Neural progenitor cell (in vitro differentiated cells): ENCODE data around the gene PRSS16. TPM values are rescaled to one million over a fixed set of nuclear protein-coding genes. Genes with fewer than 3 reads are reported as not detected.

Source experiments
- DNase-seq: peaks from one replicate; pipeline ENCODE4 v3.0.0-alpha.2; 2016; ENCODE audit warnings: low spot score
- H2AFZ ChIP-seq: fragments of 200-600 bp; sonication (generic); replicated peaks from 2 replicates; pipeline ENCODE4 v1.6.1; 2016; ENCODE audit warnings: antibody characterized with exemption
- H3F3A ChIP-seq: fragments of 200-600 bp; sonication (generic); 2 replicates; pipeline ENCODE4 v1.6.1; 2016; ENCODE audit warnings: antibody characterized with exemption, low read depth
- H3K27ac ChIP-seq: fragments of 200-600 bp; sonication (generic); 2 replicates; pipeline ENCODE4 v1.5.1; 2016; ENCODE audit warnings: mild to moderate bottlenecking
- H3K27me3 ChIP-seq: fragments of 200-600 bp; sonication (generic); 2 replicates; pipeline ENCODE4 v1.6.1; 2016; ENCODE audit warnings: mild to moderate bottlenecking, moderate library complexity
- H3K36me3 ChIP-seq: fragments of 200-600 bp; sonication (generic); 2 replicates; pipeline ENCODE4 v1.5.1; 2016
- H3K4me1 ChIP-seq: fragments of 200-600 bp; sonication (generic); 2 replicates; pipeline ENCODE4 v1.6.1; 2016; ENCODE audit warnings: mixed run types
- H3K4me2 ChIP-seq: fragments of 200-600 bp; sonication (generic); 2 replicates; pipeline ENCODE4 v1.6.1; 2016
- H3K4me3 ChIP-seq: fragments of 200-600 bp; sonication (generic); 2 replicates; pipeline ENCODE4 v1.5.1; 2016
- H3K79me2 ChIP-seq: fragments of 200-600 bp; sonication (generic); 2 replicates; pipeline ENCODE4 v1.6.1; 2016; ENCODE audit warnings: low read depth
- H3K9ac ChIP-seq: fragments of 200-600 bp; sonication (generic); 2 replicates; pipeline ENCODE4 v1.6.1; 2016
- H3K9me3 ChIP-seq: fragments of 200-600 bp; sonication (generic); 2 replicates; pipeline ENCODE4 v1.5.1; 2016; ENCODE audit warnings: low read depth
- H4K20me1 ChIP-seq: fragments of 200-600 bp; sonication (generic); 2 replicates; pipeline ENCODE4 v1.6.1; 2016; ENCODE audit warnings: low read depth
- H3K27ac Mint-ChIP-seq: 3 replicates; pipeline ENCODE4 v1.8.0; 2021; ENCODE audit warnings: mixed read lengths
- H3K27me3 Mint-ChIP-seq: 2 replicates; pipeline ENCODE4 v1.8.0; 2022; ENCODE audit warnings: low read depth, mild to moderate bottlenecking, inconsistent platforms, moderate library complexity, mixed read lengths; ENCODE audit not compliant: insufficient read depth
- H3K36me3 Mint-ChIP-seq: 3 replicates; pipeline ENCODE4 v1.8.0; 2021; ENCODE audit warnings: mixed read lengths
- H3K4me1 Mint-ChIP-seq: 3 replicates; pipeline ENCODE4 v1.8.0; 2021; ENCODE audit warnings: mixed read lengths
- H3K4me3 Mint-ChIP-seq: 3 replicates; pipeline ENCODE4 v1.8.0; 2021; ENCODE audit warnings: mild to moderate bottlenecking, moderate library complexity, mixed read lengths
- H3K9me3 Mint-ChIP-seq: 3 replicates; pipeline ENCODE4 v1.8.0; 2020; ENCODE audit warnings: mixed read lengths
- EZH2 ChIP-seq: fragments of 200-600 bp; sonication (generic); IDR thresholded peaks from 2 replicates; pipeline ENCODE4 v1.6.1; 2017; ENCODE audit warnings: antibody characterized with exemption, mild to moderate bottlenecking, moderate library complexity
- EZH2phosphoT487 ChIP-seq: fragments of 200-600 bp; sonication (generic); IDR thresholded peaks from 2 replicates; pipeline ENCODE4 v1.6.1; 2017; ENCODE audit warnings: antibody characterized with exemption
- total RNA-seq: library from RNA; depleted of rRNA; stranded (reverse); fragments of >200 nt; gene quantifications from 2 replicates; pipeline ENCODE4 v1.2.3, GENCODE V29; 2015; ENCODE audit warnings: low replicate concordance
- TF ChIP-seq, protein P1 (sequence below): fragments of 200-600 bp; sonication (generic); IDR thresholded peaks from 2 replicates; pipeline ENCODE4 v1.5.1; 2017; ENCODE audit warnings: antibody characterized with exemption, mild to moderate bottlenecking

The PRSS16 gene
- total RNA-seq, 1 donor from 2014 or later = 4.3 TPM

DNA sequence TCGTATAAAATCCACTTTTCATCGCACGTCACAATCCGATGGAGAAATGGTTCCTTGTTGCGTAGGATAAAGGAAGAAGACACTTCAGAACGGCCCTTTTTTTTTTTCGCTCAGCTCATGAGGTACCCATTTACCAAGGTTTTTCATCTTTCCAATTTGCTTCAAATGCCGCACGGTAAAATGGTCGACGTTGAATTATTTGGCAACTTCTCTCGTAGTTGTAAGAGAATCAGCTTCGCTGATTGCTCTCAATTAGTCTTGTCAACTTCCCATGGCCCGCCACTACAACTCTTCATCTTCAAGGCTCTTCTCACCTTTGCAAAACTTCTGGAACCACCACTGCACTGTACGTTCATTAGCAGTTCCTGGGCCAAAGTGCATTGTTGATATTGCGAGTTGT lies 35.8 kb downstream of the PRSS16 start:
- Histone ChIP-seq H2AFZ (no peak overlapping the region), H3F3A (peaks cover 16% of the 10 kb centered on the region), H3K4me3 (no peak overlapping the region), H3K4me1 (peaks cover 6% of the 10 kb centered on the region), H3K27me3 (peaks cover 91% of the 10 kb centered on the region), H3K79me2 (no peaks in the 10 kb centered on the region), H3K27ac (no peak overlapping the region), H4K20me1 (peaks cover 5% of the 10 kb centered on the region), H3K4me2 (no peak overlapping the region), H3K9me3 (no peaks in the 10 kb centered on the region), H3K36me3 (no peaks in the 10 kb centered on the region), H3K9ac (no peak overlapping the region)
- Mint-ChIP-seq H3K4me1 (peaks cover 27% of the 10 kb centered on the region), H3K9me3 (peaks cover 28% of the 10 kb centered on the region), H3K4me3 (no peak overlapping the region), H3K36me3 (no peaks in the 10 kb centered on the region), H3K27me3 (peaks cover 41% of the 10 kb centered on the region), H3K27ac (no peak overlapping the region)
- no peak for DNase-seq
- no peak for TF ChIP-seq EZH2phosphoT487
- no peak for TF ChIP-seq EZH2
- TF ChIP-seq, protein P1, sequence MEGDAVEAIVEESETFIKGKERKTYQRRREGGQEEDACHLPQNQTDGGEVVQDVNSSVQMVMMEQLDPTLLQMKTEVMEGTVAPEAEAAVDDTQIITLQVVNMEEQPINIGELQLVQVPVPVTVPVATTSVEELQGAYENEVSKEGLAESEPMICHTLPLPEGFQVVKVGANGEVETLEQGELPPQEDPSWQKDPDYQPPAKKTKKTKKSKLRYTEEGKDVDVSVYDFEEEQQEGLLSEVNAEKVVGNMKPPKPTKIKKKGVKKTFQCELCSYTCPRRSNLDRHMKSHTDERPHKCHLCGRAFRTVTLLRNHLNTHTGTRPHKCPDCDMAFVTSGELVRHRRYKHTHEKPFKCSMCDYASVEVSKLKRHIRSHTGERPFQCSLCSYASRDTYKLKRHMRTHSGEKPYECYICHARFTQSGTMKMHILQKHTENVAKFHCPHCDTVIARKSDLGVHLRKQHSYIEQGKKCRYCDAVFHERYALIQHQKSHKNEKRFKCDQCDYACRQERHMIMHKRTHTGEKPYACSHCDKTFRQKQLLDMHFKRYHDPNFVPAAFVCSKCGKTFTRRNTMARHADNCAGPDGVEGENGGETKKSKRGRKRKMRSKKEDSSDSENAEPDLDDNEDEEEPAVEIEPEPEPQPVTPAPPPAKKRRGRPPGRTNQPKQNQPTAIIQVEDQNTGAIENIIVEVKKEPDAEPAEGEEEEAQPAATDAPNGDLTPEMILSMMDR = no peak

GRCh38 chr6:27286141-27286540 lies 38.6 kb downstream of the PRSS16 start:
- Mint-ChIP-seq H3K27me3 (peaks cover 51% of the 10 kb centered on the region), H3K4me3 (peak overlapping the region; percentile 69), H3K9me3 (peaks cover 24% of the 10 kb centered on the region), H3K27ac (no peak overlapping the region), H3K4me1 (peaks cover 37% of the 10 kb centered on the region), H3K36me3 (peaks cover 1% of the 10 kb centered on the region)
- H3K4me3 ChIP-seq = no peak overlapping the region
- H3K36me3 ChIP-seq = no peaks in the 10 kb centered on the region
- no peak for DNase-seq
- no peak overlapping the region for H2AFZ ChIP-seq
- peaks cover 30% of the 10 kb centered on the region for H4K20me1 ChIP-seq
- H3K9me3 ChIP-seq = no peaks in the 10 kb centered on the region
- H3F3A ChIP-seq = peaks cover 14% of the 10 kb centered on the region
- H3K27me3 ChIP-seq = peaks cover 98% of the 10 kb centered on the region
- no peak overlapping the region for H3K27ac ChIP-seq
- no peak for TF ChIP-seq EZH2phosphoT487
- TF ChIP-seq, protein P1 = no peak
- TF ChIP-seq EZH2 = no peak
- no peak overlapping the region for H3K4me2 ChIP-seq
- peaks cover 22% of the 10 kb centered on the region for H3K4me1 ChIP-seq
- H3K9ac ChIP-seq = no peak overlapping the region
- no peaks in the 10 kb centered on the region for H3K79me2 ChIP-seq

DNA sequence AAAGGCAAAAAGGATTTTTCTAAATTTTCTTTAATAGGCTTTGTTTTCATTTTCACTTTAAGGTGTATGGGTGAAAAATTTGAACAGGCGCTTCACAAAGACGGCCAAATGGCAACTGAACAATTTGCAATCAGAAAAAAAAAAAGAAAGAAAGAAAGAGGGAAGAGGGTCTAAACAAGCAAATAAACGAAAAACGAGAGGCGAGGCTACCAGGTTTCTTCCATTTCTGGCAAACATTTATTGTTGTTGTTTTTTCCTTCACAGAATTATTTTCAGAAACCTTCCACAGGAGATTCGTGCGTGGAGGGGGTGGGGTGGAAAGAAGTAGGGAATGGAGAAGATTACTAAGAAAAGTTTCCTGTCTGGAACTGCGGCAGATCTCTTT lies 40.2 kb downstream of the PRSS16 start:
- peaks cover 39% of the 10 kb centered on the region for H3K4me1 Mint-ChIP-seq
- Histone ChIP-seq H3K27me3 (peaks cover 98% of the 10 kb centered on the region), H3K36me3 (no peaks in the 10 kb centered on the region), H3K4me3 (peak overlapping the region; percentile 52), H3K27ac (no peak overlapping the region), H2AFZ (no peak overlapping the region), H4K20me1 (peaks cover 36% of the 10 kb centered on the region), H3F3A (peaks cover 14% of the 10 kb centered on the region), H3K9ac (no peak overlapping the region), H3K9me3 (no peaks in the 10 kb centered on the region), H3K4me1 (peaks cover 22% of the 10 kb centered on the region), H3K4me2 (peak overlapping the region; percentile 84), H3K79me2 (no peaks in the 10 kb centered on the region)
- no peak for TF ChIP-seq EZH2phosphoT487
- TF ChIP-seq, protein P1 = no peak
- TF ChIP-seq EZH2 = no peak
- no peak for DNase-seq
- H3K4me3 Mint-ChIP-seq = peak overlapping the region; percentile 87
- H3K9me3 Mint-ChIP-seq = peaks cover 22% of the 10 kb centered on the region
- peaks cover 60% of the 10 kb centered on the region for H3K27me3 Mint-ChIP-seq
- H3K27ac Mint-ChIP-seq = no peak overlapping the region
- H3K36me3 Mint-ChIP-seq = peaks cover 1% of the 10 kb centered on the region
